HCT116 (cell line): ENCODE results near the gene HOXD10.

Experiments
- EZH2 ChIP-seq: fragments of 200-600 bp; sonication (generic); IDR thresholded peaks from 2 replicates; pipeline ENCODE4 v1.6.1; 2017; ENCODE audit warnings: antibody characterized with exemption, mixed run types
- EZH2phosphoT487 ChIP-seq: fragments of 200-600 bp; IDR thresholded peaks from 2 replicates; pipeline ENCODE4 v1.6.1; 2018; ENCODE audit warnings: antibody characterized with exemption, borderline replicate concordance
- FOSL1 ChIP-seq: IDR thresholded peaks from 2 replicates; pipeline ENCODE4 v1.6.1; 2012; ENCODE audit warnings: low read depth
- JUND ChIP-seq: IDR thresholded peaks from 2 replicates; pipeline ENCODE4 v1.6.1; 2012
- POLR2A ChIP-seq: IDR thresholded peaks from 2 replicates; pipeline ENCODE4 v1.7.0; 2011; ENCODE audit warnings: borderline replicate concordance; ENCODE audit not compliant: insufficient read depth, insufficient read length; ENCODE audit errors: extremely low read depth
- TF ChIP-seq, protein P1 (sequence below), 3 experiments: fragments of 200-600 bp in 1 of 3; sonication (generic) in 1 of 3; IDR thresholded peaks in 2 of 3; conservative IDR thresholded peaks in 1 of 3; 2 replicates each; pipeline ENCODE4 v1.5.1; 2012 to 2017; ENCODE audit warnings: low read depth in 2 of 3, low read length in 2 of 3, antibody characterized with exemption in 1 of 3, borderline replicate concordance in 1 of 3, control low read depth in 1 of 3, mild to moderate bottlenecking in 1 of 3, mixed read lengths in 1 of 3, mixed run types in 1 of 3, moderate library complexity in 1 of 3; ENCODE audit not compliant: insufficient read depth in 1 of 3

DNA sequence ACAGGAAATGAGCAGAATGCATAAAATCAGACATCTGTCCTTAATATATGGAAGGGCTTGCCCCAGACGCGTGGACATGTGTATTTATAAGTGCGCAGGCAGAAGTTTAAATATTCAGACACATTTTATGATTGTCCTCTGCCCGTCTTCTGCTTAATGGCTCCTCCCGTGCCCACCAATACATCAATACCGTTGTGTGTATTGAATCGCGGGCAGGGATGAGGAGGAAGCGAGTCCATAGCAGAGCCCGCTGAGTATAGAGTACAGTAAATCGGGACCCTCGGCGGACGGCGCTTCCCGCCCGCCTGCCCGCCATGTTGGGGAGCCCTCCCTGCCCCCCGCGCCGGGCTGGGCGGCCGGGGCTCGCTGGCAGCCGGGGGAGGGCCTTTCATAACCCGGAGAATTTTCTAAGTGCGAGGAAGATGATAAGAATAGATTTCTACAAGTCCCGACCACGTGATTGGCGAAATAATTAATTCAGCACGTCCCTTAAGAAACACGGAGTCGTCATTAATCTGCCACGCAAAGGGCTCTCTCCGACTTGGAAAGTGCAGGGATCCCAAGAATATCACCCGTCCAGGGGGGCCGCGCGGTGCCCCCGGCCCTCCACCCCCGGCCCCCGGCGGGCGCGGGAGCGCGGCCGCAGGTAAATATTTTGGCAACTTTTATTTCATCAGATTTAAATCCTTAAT, 40.4 kb downstream of the HOXD10 start, which contains the start of gene HOXD3:
- TF ChIP-seq, protein P1, sequence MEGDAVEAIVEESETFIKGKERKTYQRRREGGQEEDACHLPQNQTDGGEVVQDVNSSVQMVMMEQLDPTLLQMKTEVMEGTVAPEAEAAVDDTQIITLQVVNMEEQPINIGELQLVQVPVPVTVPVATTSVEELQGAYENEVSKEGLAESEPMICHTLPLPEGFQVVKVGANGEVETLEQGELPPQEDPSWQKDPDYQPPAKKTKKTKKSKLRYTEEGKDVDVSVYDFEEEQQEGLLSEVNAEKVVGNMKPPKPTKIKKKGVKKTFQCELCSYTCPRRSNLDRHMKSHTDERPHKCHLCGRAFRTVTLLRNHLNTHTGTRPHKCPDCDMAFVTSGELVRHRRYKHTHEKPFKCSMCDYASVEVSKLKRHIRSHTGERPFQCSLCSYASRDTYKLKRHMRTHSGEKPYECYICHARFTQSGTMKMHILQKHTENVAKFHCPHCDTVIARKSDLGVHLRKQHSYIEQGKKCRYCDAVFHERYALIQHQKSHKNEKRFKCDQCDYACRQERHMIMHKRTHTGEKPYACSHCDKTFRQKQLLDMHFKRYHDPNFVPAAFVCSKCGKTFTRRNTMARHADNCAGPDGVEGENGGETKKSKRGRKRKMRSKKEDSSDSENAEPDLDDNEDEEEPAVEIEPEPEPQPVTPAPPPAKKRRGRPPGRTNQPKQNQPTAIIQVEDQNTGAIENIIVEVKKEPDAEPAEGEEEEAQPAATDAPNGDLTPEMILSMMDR (IDR thresholded peaks at IDR 0.05 in 2 of 3, conservative IDR thresholded peaks at IDR 0.05 in 1 of 3; ENCODE audit: borderline replicate concordance in 1 of 3, insufficient read depth in 1 of 3, low read depth in 2 of 3, low read length in 2 of 3): no peak
- no peak for TF ChIP-seq EZH2
- TF ChIP-seq JUND: no peak
- TF ChIP-seq FOSL1: no peak
- TF ChIP-seq EZH2phosphoT487: no peak
- no peak for TF ChIP-seq POLR2A
